Epithelial cell of esophagus (primary cell): ENCODE data around the gene CLSTN1.
A peak's percentile ranks its signal among the peaks of the same experiment; 100 is the strongest.
"Not testable (repeated sequence)": the region's sequence is repeated elsewhere in the genome, so short reads cannot be mapped to it uniquely, and the experiment has no call there.

ENCODE experiments used
- DNase-seq: peaks from one replicate; pipeline ENCODE4 v3.0.0; 2010; ENCODE audit warnings: low read depth
- H3K4me3 ChIP-seq: 2 replicates; pipeline ENCODE4 v1.5.1; 2011; ENCODE audit warnings: mild to moderate bottlenecking, low read length, control low read depth
- CTCF ChIP-seq: IDR thresholded peaks from 2 replicates; pipeline ENCODE4 v1.5.1; 2011; ENCODE audit warnings: low read depth, mild to moderate bottlenecking, low read length, control low read depth, inconsistent platforms; ENCODE audit not compliant: insufficient read depth; ENCODE audit errors: missing control alignments

The CLSTN1 gene

GRCh38 chr1:9715536-9716226 is 108.1 kb downstream of the CLSTN1 start:
- H3K4me3 ChIP-seq = no peak overlapping the region
- no peak for DNase-seq
- TF ChIP-seq CTCF = no peak

- no peak for TF ChIP-seq CTCF
- no peak for DNase-seq
- no peak overlapping the region for H3K4me3 ChIP-seq
These were observed 109.5 kb downstream of the CLSTN1 start for GRCh38 chr1:9714257-9714718.

GRCh38 chr1:9712767-9713166 is 111.0 kb downstream of the CLSTN1 start:
- not testable (repeated sequence) for DNase-seq

GRCh38 chr1:9711466-9712020 is 112.2 kb downstream of the CLSTN1 start:
- no peak for TF ChIP-seq CTCF
- no peak for DNase-seq
- H3K4me3 ChIP-seq = no peak overlapping the region

More at GRCh38 chr1:9712767-9713166, 111.0 kb downstream of the CLSTN1 start:
- H3K4me3 ChIP-seq = not testable (repeated sequence)

GRCh38 chr1:9710037-9710436 is 113.7 kb downstream of the CLSTN1 start:
- no peak for DNase-seq
- TF ChIP-seq CTCF = no peak

GRCh38 chr1:9706178-9706577 is 117.6 kb downstream of the CLSTN1 start:
- no peak for DNase-seq
- no peak for TF ChIP-seq CTCF
- no peak overlapping the region for H3K4me3 ChIP-seq

More at GRCh38 chr1:9710037-9710436, 113.7 kb downstream of the CLSTN1 start:
- no peak overlapping the region for H3K4me3 ChIP-seq

- no peak overlapping the region for H3K4me3 ChIP-seq
- peak; percentile 36 for DNase-seq
- no peak for TF ChIP-seq CTCF
These were observed 118.2 kb downstream of the CLSTN1 start for GRCh38 chr1:9705337-9706093.
